Neural progenitor cell (in vitro differentiated cells): ENCODE measurements around the gene ZBTB20. TPM values are rescaled to one million over a fixed set of nuclear protein-coding genes. Genes with fewer than 3 reads are reported as not detected.

ENCODE experiments used
- DNase-seq: peaks from one replicate; pipeline ENCODE4 v3.0.0-alpha.2; 2016; ENCODE audit warnings: low spot score
- H2AFZ ChIP-seq: fragments of 200-600 bp; sonication (generic); replicated peaks from 2 replicates; pipeline ENCODE4 v1.6.1; 2016; ENCODE audit warnings: antibody characterized with exemption
- H3F3A ChIP-seq: fragments of 200-600 bp; sonication (generic); 2 replicates; pipeline ENCODE4 v1.6.1; 2016; ENCODE audit warnings: antibody characterized with exemption, low read depth
- H3K27ac ChIP-seq: fragments of 200-600 bp; sonication (generic); 2 replicates; pipeline ENCODE4 v1.5.1; 2016; ENCODE audit warnings: mild to moderate bottlenecking
- H3K27me3 ChIP-seq: fragments of 200-600 bp; sonication (generic); 2 replicates; pipeline ENCODE4 v1.6.1; 2016; ENCODE audit warnings: mild to moderate bottlenecking, moderate library complexity
- H3K36me3 ChIP-seq: fragments of 200-600 bp; sonication (generic); 2 replicates; pipeline ENCODE4 v1.5.1; 2016
- H3K4me1 ChIP-seq: fragments of 200-600 bp; sonication (generic); 2 replicates; pipeline ENCODE4 v1.6.1; 2016; ENCODE audit warnings: mixed run types
- H3K4me2 ChIP-seq: fragments of 200-600 bp; sonication (generic); 2 replicates; pipeline ENCODE4 v1.6.1; 2016
- H3K4me3 ChIP-seq: fragments of 200-600 bp; sonication (generic); 2 replicates; pipeline ENCODE4 v1.5.1; 2016
- H3K79me2 ChIP-seq: fragments of 200-600 bp; sonication (generic); 2 replicates; pipeline ENCODE4 v1.6.1; 2016; ENCODE audit warnings: low read depth
- H3K9ac ChIP-seq: fragments of 200-600 bp; sonication (generic); 2 replicates; pipeline ENCODE4 v1.6.1; 2016
- H3K9me3 ChIP-seq: fragments of 200-600 bp; sonication (generic); 2 replicates; pipeline ENCODE4 v1.5.1; 2016; ENCODE audit warnings: low read depth
- H4K20me1 ChIP-seq: fragments of 200-600 bp; sonication (generic); 2 replicates; pipeline ENCODE4 v1.6.1; 2016; ENCODE audit warnings: low read depth
- H3K27ac Mint-ChIP-seq: 3 replicates; pipeline ENCODE4 v1.8.0; 2021; ENCODE audit warnings: mixed read lengths
- H3K27me3 Mint-ChIP-seq: 2 replicates; pipeline ENCODE4 v1.8.0; 2022; ENCODE audit warnings: low read depth, mild to moderate bottlenecking, inconsistent platforms, moderate library complexity, mixed read lengths; ENCODE audit not compliant: insufficient read depth
- H3K36me3 Mint-ChIP-seq: 3 replicates; pipeline ENCODE4 v1.8.0; 2021; ENCODE audit warnings: mixed read lengths
- H3K4me1 Mint-ChIP-seq: 3 replicates; pipeline ENCODE4 v1.8.0; 2021; ENCODE audit warnings: mixed read lengths
- H3K4me3 Mint-ChIP-seq: 3 replicates; pipeline ENCODE4 v1.8.0; 2021; ENCODE audit warnings: mild to moderate bottlenecking, moderate library complexity, mixed read lengths
- H3K9me3 Mint-ChIP-seq: 3 replicates; pipeline ENCODE4 v1.8.0; 2020; ENCODE audit warnings: mixed read lengths
- EZH2 ChIP-seq: fragments of 200-600 bp; sonication (generic); IDR thresholded peaks from 2 replicates; pipeline ENCODE4 v1.6.1; 2017; ENCODE audit warnings: antibody characterized with exemption, mild to moderate bottlenecking, moderate library complexity
- EZH2phosphoT487 ChIP-seq: fragments of 200-600 bp; sonication (generic); IDR thresholded peaks from 2 replicates; pipeline ENCODE4 v1.6.1; 2017; ENCODE audit warnings: antibody characterized with exemption
- total RNA-seq: library from RNA; depleted of rRNA; stranded (reverse); fragments of >200 nt; gene quantifications from 2 replicates; pipeline ENCODE4 v1.2.3, GENCODE V29; 2015; ENCODE audit warnings: low replicate concordance
- TF ChIP-seq, protein P1 (sequence below): fragments of 200-600 bp; sonication (generic); IDR thresholded peaks from 2 replicates; pipeline ENCODE4 v1.5.1; 2017; ENCODE audit warnings: antibody characterized with exemption, mild to moderate bottlenecking

Gene ZBTB20
- total RNA-seq, 1 donor from 2014 or later = 1.9 TPM

DNA sequence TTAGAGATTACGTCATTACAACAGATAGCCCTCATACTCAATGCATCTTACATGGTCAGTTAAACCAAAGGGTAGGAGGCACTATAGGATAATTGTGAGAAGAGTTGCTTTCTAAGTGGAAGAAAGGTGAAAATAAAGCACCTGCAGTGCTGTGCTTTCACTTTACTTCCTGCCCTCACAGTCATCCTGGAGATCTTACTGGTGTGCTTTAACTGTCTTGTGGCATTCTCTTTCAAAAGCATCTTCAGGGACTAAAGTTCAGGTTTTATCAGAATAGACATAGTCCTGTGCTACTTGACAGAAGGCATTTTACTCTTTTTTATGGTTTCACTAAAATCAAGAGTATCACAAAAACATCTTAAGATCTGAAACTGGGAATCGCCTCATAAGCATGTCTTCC lies 286.6 kb downstream of the ZBTB20 start:
- no peaks in the 10 kb centered on the region for H3K36me3 ChIP-seq
- no peak overlapping the region for H2AFZ ChIP-seq
- no peak overlapping the region for H3K27ac ChIP-seq
- peaks cover 18% of the 10 kb centered on the region for H3K4me1 ChIP-seq
- H3K4me3 Mint-ChIP-seq = no peak overlapping the region
- no peaks in the 10 kb centered on the region for H3K9me3 ChIP-seq
- no peak overlapping the region for H3K9ac ChIP-seq
- H3K27me3 ChIP-seq = no peaks in the 10 kb centered on the region
- peaks cover 12% of the 10 kb centered on the region for H3K4me1 Mint-ChIP-seq
- TF ChIP-seq EZH2phosphoT487 (no peak), EZH2 (no peak)
- TF ChIP-seq, protein P1, sequence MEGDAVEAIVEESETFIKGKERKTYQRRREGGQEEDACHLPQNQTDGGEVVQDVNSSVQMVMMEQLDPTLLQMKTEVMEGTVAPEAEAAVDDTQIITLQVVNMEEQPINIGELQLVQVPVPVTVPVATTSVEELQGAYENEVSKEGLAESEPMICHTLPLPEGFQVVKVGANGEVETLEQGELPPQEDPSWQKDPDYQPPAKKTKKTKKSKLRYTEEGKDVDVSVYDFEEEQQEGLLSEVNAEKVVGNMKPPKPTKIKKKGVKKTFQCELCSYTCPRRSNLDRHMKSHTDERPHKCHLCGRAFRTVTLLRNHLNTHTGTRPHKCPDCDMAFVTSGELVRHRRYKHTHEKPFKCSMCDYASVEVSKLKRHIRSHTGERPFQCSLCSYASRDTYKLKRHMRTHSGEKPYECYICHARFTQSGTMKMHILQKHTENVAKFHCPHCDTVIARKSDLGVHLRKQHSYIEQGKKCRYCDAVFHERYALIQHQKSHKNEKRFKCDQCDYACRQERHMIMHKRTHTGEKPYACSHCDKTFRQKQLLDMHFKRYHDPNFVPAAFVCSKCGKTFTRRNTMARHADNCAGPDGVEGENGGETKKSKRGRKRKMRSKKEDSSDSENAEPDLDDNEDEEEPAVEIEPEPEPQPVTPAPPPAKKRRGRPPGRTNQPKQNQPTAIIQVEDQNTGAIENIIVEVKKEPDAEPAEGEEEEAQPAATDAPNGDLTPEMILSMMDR = no peak
- DNase-seq = no peak
- H3F3A ChIP-seq = no peaks in the 10 kb centered on the region
- no peak overlapping the region for H3K4me3 ChIP-seq
- no peaks in the 10 kb centered on the region for H3K79me2 ChIP-seq
- no peaks in the 10 kb centered on the region for H3K9me3 Mint-ChIP-seq
- H3K27me3 Mint-ChIP-seq = no peaks in the 10 kb centered on the region
- H4K20me1 ChIP-seq = no peaks in the 10 kb centered on the region
- H3K4me2 ChIP-seq = peak overlapping the region; percentile 2
- no peaks in the 10 kb centered on the region for H3K36me3 Mint-ChIP-seq
- no peak overlapping the region for H3K27ac Mint-ChIP-seq

DNA sequence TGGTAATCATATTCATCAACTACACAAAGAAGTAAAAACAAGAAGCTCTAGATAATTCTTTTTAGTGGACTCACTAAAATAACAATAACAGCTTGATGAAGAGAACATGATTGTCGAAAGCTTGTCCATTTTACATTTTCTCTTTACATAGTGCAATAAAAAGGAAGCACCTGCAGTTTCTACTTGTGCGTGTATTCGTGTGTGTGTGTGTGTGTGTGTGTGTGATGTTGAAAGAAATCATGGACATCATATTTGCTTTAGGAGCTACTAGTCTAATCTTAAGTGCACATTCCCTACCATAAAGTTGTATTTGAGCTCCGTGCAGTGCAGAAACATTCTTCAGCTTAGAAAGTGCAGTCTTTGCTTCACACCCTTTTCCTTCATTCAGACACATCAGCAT lies 288.8 kb downstream of the ZBTB20 start:
- DNase-seq = no peak
- no peak overlapping the region for H2AFZ ChIP-seq
- H3K9me3 Mint-ChIP-seq = no peaks in the 10 kb centered on the region
- H3F3A ChIP-seq = no peaks in the 10 kb centered on the region
- H3K4me2 ChIP-seq = no peak overlapping the region
- no peaks in the 10 kb centered on the region for H3K27me3 Mint-ChIP-seq
- no peak overlapping the region for H3K4me3 Mint-ChIP-seq
- TF ChIP-seq EZH2 = no peak
- TF ChIP-seq, protein P1 = no peak
- TF ChIP-seq EZH2phosphoT487 = no peak
- no peaks in the 10 kb centered on the region for H3K9me3 ChIP-seq
- no peak overlapping the region for H3K27ac ChIP-seq
- peak overlapping the region; percentile 15 for H3K27ac Mint-ChIP-seq
- H3K4me1 Mint-ChIP-seq = peaks cover 24% of the 10 kb centered on the region
- no peak overlapping the region for H3K4me3 ChIP-seq
- peaks cover 25% of the 10 kb centered on the region for H3K4me1 ChIP-seq
- H4K20me1 ChIP-seq = no peaks in the 10 kb centered on the region
- no peak overlapping the region for H3K9ac ChIP-seq
- H3K27me3 ChIP-seq = no peaks in the 10 kb centered on the region
- H3K36me3 Mint-ChIP-seq = no peaks in the 10 kb centered on the region
- no peaks in the 10 kb centered on the region for H3K36me3 ChIP-seq
- H3K79me2 ChIP-seq = no peaks in the 10 kb centered on the region

DNA sequence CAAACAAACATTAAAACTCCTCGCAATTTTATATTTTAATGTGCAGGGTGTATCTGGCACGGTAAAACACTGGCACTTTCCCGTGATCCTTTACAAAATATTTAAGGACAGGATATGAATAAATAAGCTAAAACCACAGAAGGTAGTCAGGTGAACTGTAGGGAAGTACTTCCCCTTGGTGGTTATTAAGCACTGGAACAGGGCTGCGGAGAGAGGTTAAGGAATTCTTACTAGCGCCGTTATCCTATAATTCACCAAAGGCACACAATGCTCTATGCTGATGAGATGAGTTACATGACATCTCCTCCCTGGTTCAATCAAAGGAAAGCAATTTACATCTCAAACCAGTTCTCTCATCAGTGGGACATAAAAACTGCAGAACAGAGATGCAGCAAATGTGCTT lies 289.8 kb downstream of the ZBTB20 start:
- Mint-ChIP-seq H3K4me1 (peaks cover 24% of the 10 kb centered on the region), H3K27ac (no peak overlapping the region), H3K27me3 (no peaks in the 10 kb centered on the region), H3K36me3 (no peaks in the 10 kb centered on the region), H3K4me3 (no peak overlapping the region), H3K9me3 (no peaks in the 10 kb centered on the region)
- Histone ChIP-seq H4K20me1 (no peaks in the 10 kb centered on the region), H3K9me3 (no peaks in the 10 kb centered on the region), H3K4me2 (peak overlapping the region; percentile 21), H3K4me1 (peaks cover 25% of the 10 kb centered on the region), H2AFZ (no peak overlapping the region), H3K36me3 (no peaks in the 10 kb centered on the region), H3K4me3 (no peak overlapping the region), H3F3A (no peaks in the 10 kb centered on the region), H3K27ac (no peak overlapping the region), H3K9ac (no peak overlapping the region), H3K27me3 (no peaks in the 10 kb centered on the region), H3K79me2 (no peaks in the 10 kb centered on the region)
- DNase-seq = no peak
- TF ChIP-seq, protein P1 = no peak
- TF ChIP-seq EZH2phosphoT487 = no peak
- no peak for TF ChIP-seq EZH2
